SU-DHL-6 (cell line): ENCODE results near the gene CCDC8.

ENCODE experiments used
- EZH2phosphoT487 ChIP-seq: fragments of 200-600 bp; sonication (generic), shearing (Covaris generic); conservative IDR thresholded peaks from 2 replicates; pipeline ENCODE4 v1.6.1; 2018; ENCODE audit warnings: mild to moderate bottlenecking, antibody characterized with exemption, low read length, moderate library complexity, mixed read lengths
- TF ChIP-seq, protein P1 (sequence below): fragments of 200-600 bp; sonication (generic); IDR thresholded peaks from one replicate; pipeline ENCODE4 v1.5.1; 2017; ENCODE audit warnings: antibody characterized with exemption, mild to moderate bottlenecking, low read length, moderate library complexity; ENCODE audit not compliant: insufficient read depth, poor library complexity, severe bottlenecking

DNA sequence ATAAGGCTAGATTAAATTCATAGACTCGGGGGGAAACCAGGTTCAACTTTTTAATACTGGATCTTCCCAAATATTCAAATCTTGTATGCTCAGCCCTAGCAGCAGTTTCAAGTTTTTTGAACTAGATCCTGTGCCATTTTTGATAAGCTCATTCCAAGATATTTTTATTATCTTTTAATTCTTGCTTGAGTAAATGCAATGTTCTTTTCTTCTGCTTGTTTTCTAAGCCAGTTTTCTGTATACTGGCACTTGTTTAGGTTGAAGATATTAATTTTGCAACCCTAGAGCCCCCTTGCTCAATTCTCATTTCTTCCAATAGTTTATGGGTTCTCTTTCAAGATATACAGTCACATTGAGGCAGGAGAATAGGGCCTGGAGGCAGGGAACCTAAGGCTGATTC lies 28.5 kb upstream of the CCDC8 start:
- TF ChIP-seq, protein P1, sequence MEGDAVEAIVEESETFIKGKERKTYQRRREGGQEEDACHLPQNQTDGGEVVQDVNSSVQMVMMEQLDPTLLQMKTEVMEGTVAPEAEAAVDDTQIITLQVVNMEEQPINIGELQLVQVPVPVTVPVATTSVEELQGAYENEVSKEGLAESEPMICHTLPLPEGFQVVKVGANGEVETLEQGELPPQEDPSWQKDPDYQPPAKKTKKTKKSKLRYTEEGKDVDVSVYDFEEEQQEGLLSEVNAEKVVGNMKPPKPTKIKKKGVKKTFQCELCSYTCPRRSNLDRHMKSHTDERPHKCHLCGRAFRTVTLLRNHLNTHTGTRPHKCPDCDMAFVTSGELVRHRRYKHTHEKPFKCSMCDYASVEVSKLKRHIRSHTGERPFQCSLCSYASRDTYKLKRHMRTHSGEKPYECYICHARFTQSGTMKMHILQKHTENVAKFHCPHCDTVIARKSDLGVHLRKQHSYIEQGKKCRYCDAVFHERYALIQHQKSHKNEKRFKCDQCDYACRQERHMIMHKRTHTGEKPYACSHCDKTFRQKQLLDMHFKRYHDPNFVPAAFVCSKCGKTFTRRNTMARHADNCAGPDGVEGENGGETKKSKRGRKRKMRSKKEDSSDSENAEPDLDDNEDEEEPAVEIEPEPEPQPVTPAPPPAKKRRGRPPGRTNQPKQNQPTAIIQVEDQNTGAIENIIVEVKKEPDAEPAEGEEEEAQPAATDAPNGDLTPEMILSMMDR: no peak
- TF ChIP-seq EZH2phosphoT487: no peak
